SK-N-MC (cell line): ENCODE results near the gene FSTL4.

Source experiments
- EZH2 ChIP-seq: fragments of 200-600 bp; sonication (generic); IDR thresholded peaks from one replicate; pipeline ENCODE4 v1.6.1; 2017; ENCODE audit warnings: antibody characterized with exemption
- FOXP2 ChIP-seq: optimal IDR thresholded peaks from 2 replicates; pipeline ENCODE3; 2011; ENCODE audit warnings: mild to moderate bottlenecking, moderate library complexity; ENCODE audit not compliant: insufficient read depth; ENCODE audit errors: extremely low read length, control extremely low read depth
- POLR2AphosphoS5 ChIP-seq: IDR thresholded peaks from 2 replicates; pipeline ENCODE4 v1.6.1; 2012; ENCODE audit warnings: mild to moderate bottlenecking, low read depth, low read length, borderline replicate concordance

GRCh38 chr5:133415906-133416305, 196.4 kb downstream of the FSTL4 start:
- no peak for TF ChIP-seq POLR2AphosphoS5
- no peak for TF ChIP-seq EZH2
- TF ChIP-seq FOXP2, result no peak
